A549 (cell line): ENCODE measurements around the gene MS4A5. TPM values are rescaled to one million over a fixed set of nuclear protein-coding genes. Genes with fewer than 3 reads are reported as not detected.

Experiments used
- ATAC-seq, 2 experiments: fragments of 200-7000 bp in 1 of 2; fragments of >200 bp in 1 of 2; cut with Nextera tagmentation in 1 of 2; cut with Tn5 transposase in 1 of 2; 3 replicates each; pipeline versions ENCODE4 v1.8.0 to v1.9.1; 2018 to 2020; ENCODE audit warnings: mild to moderate bottlenecking in 1 of 2, moderate library complexity in 1 of 2
- CTCF ChIA-PET: fragments of 300-600 bp; sonication (Branson Sonifier 250); formaldehyde crosslinking; extraction: SDS; loops from one replicate; lab custom pipeline; 2021; ENCODE audit warnings: antibody characterized with exemption, inconsistent platforms; lab: Yijun Ruan, JAX
- POLR2A ChIA-PET: fragments of 350-600 bp; formaldehyde crosslinking; extraction: SDS; loops from one replicate; lab custom pipeline; 2021; ENCODE audit warnings: antibody characterized with exemption, inconsistent platforms; lab: Yijun Ruan, JAX
- DNase-seq, 2 experiments: peaks; one replicate each; pipeline versions ENCODE4 v3.0.0 to v3.0.0-alpha.2; 2011 to 2016; ENCODE audit warnings: low read depth in 1 of 2, low spot score in 1 of 2
- FAIRE-seq: peaks from 2 replicates; lab custom pipeline; 2011; peaks lifted over from hg19 to GRCh38; lab: Jason Lieb, UNC
- H3K27ac ChIP-seq, 2 experiments: fragments of >200 bp; sonication (Bioruptor Twin); formaldehyde crosslinking; 3 replicates each; pipeline ENCODE4 v1.5.1; 2016 to 2017
- H3K4me1 ChIP-seq: fragments of >200 bp; sonication (Bioruptor Twin); formaldehyde crosslinking; 3 replicates; pipeline ENCODE4 v1.6.1; 2016
- H3K4me2 ChIP-seq: fragments of >200 bp; sonication (Bioruptor Twin); formaldehyde crosslinking; 3 replicates; pipeline ENCODE4 v1.6.1; 2016
- H3K4me3 ChIP-seq: fragments of >200 bp; sonication (Bioruptor Twin); formaldehyde crosslinking; 3 replicates; pipeline ENCODE4 v1.5.1; 2016
- H3K9me3 ChIP-seq: fragments of >200 bp; sonication (Bioruptor Twin); formaldehyde crosslinking; 3 replicates; pipeline ENCODE4 v1.6.1; 2016
- CHD2 ChIP-seq: fragments of 150-350 bp; IDR thresholded peaks from 2 replicates; pipeline ENCODE4 v1.6.1; 2014; ENCODE audit warnings: low read length; ENCODE audit not compliant: partially characterized antibody
- MAFK ChIP-seq: fragments of 450-650 bp; IDR thresholded peaks from 2 replicates; pipeline ENCODE4 v1.6.1; 2014; ENCODE audit not compliant: partially characterized antibody
- WGBS: methylation state at CpG from one replicate; pipeline ENCODE4 v1.1.6; 2017; ENCODE audit errors: missing lambda C conversion rate; 5-methylcytosine and 5-hydroxymethylcytosine counted together
- polyA plus RNA-seq, 4 experiments: library from polyadenylated mRNA; depleted of rRNA in 3 of 4; stranded (reverse); fragments of >200 nt; fragmentation: RNase III in 1 of 4; extraction: RNeasy Plus Mini Kit Qiagen cat#74134 plus additional on column Dnase treatment in 1 of 4; gene quantifications; 2 replicates in 3 of 4; 3 replicates in 1 of 4; pipeline ENCODE4 v1.2.3, GENCODE V29; 2011 to 2017

Gene MS4A5
- polyA plus RNA-seq, 2 of the 4 experiments (the other 2 are of a cell fraction): not detected

- FAIRE-seq (no peak), ATAC-seq (no peak), DNase-seq (no peak)
- no peaks in the 10 kb centered on the region for H3K9me3 ChIP-seq
- H3K27ac ChIP-seq: no peak overlapping the region
- H3K4me2 ChIP-seq: no peak overlapping the region
- H3K4me3 ChIP-seq: no peak overlapping the region
- 3% methylated on average over 2 of the region's 2 CpGs for WGBS
- POLR2A ChIA-PET: no interaction called here
- H3K4me1 ChIP-seq: no peaks in the 10 kb centered on the region
- TF ChIP-seq CHD2 (no peak), MAFK (peak; percentile 73)
- TF ChIP-seq, all 56 proteins: peak for 1
- CTCF ChIA-PET: no interaction called here
These were observed 64.1 kb downstream of the MS4A5 start for GRCh38 chr11:60493454-60493853.

Other genes with a start within 250 kb of the MS4A5 start
- gene MS4A6A, start 246.5 kb upstream of the MS4A5 start, polyA plus RNA-seq (2011; rRNA removed): not detected in 2 replicates
- not detected in 3 replicates for gene MS4A6A, start 246.5 kb upstream of the MS4A5 start, polyA plus RNA-seq (2017; fragmentation: RNase III; extraction: RNeasy Plus Mini Kit Qiagen cat#74134 plus additional on column Dnase treatment)
- not detected in 2 replicates for gene MS4A4E, start 186.4 kb upstream of the MS4A5 start, polyA plus RNA-seq (2011; rRNA removed)
- not detected in 3 replicates for gene MS4A4E, start 186.4 kb upstream of the MS4A5 start, polyA plus RNA-seq (2017; fragmentation: RNase III; extraction: RNeasy Plus Mini Kit Qiagen cat#74134 plus additional on column Dnase treatment)
- gene MS4A4A, start 148.9 kb upstream of the MS4A5 start, polyA plus RNA-seq (2011; rRNA removed): not detected in 2 replicates
- not detected in 3 replicates for gene MS4A4A, start 148.9 kb upstream of the MS4A5 start, polyA plus RNA-seq (2017; fragmentation: RNase III; extraction: RNeasy Plus Mini Kit Qiagen cat#74134 plus additional on column Dnase treatment)
- gene MS4A6E, start 102.3 kb upstream of the MS4A5 start, polyA plus RNA-seq (2011; rRNA removed): not detected in 2 replicates
- not detected in 3 replicates for gene MS4A6E, start 102.3 kb upstream of the MS4A5 start, polyA plus RNA-seq (2017; fragmentation: RNase III; extraction: RNeasy Plus Mini Kit Qiagen cat#74134 plus additional on column Dnase treatment)
- gene MS4A7, start 51.0 kb upstream of the MS4A5 start, polyA plus RNA-seq (2011; rRNA removed): not detected in 2 replicates
- not detected in 3 replicates for gene MS4A7, start 51.0 kb upstream of the MS4A5 start, polyA plus RNA-seq (2017; fragmentation: RNase III; extraction: RNeasy Plus Mini Kit Qiagen cat#74134 plus additional on column Dnase treatment)
- gene MS4A14, start 33.1 kb upstream of the MS4A5 start, polyA plus RNA-seq (2011; rRNA removed): not detected in 2 replicates
- not detected in 3 replicates for gene MS4A14, start 33.1 kb upstream of the MS4A5 start, polyA plus RNA-seq (2017; fragmentation: RNase III; extraction: RNeasy Plus Mini Kit Qiagen cat#74134 plus additional on column Dnase treatment)
- gene MS4A1, start 26.3 kb downstream of the MS4A5 start, polyA plus RNA-seq (2011; rRNA removed): not detected in 2 replicates
- not detected in 3 replicates for gene MS4A1, start 26.3 kb downstream of the MS4A5 start, polyA plus RNA-seq (2017; fragmentation: RNase III; extraction: RNeasy Plus Mini Kit Qiagen cat#74134 plus additional on column Dnase treatment)
- not detected in 2 replicates for gene MS4A12, start 63.2 kb downstream of the MS4A5 start, polyA plus RNA-seq (2011; rRNA removed)
- not detected in 3 replicates for gene MS4A12, start 63.2 kb downstream of the MS4A5 start, polyA plus RNA-seq (2017; fragmentation: RNase III; extraction: RNeasy Plus Mini Kit Qiagen cat#74134 plus additional on column Dnase treatment)
- not detected in 2 replicates for gene MS4A13, start 85.8 kb downstream of the MS4A5 start, polyA plus RNA-seq (2011; rRNA removed)
- not detected in 3 replicates for gene MS4A13, start 85.8 kb downstream of the MS4A5 start, polyA plus RNA-seq (2017; fragmentation: RNase III; extraction: RNeasy Plus Mini Kit Qiagen cat#74134 plus additional on column Dnase treatment)